Measurements from ENCODE around the gene PNCK. TPM values are rescaled to one million over a fixed set of nuclear protein-coding genes. Genes with fewer than 3 reads are reported as not detected.

PNCK gene
- total RNA-seq (2021; ENCODE audit: unreplicated experiment) (0.84 TPM), Bru-seq, nascent RNA (not detected), BruChase-seq, experiment 1, labeled RNA remaining after a 6-hour chase (percentile 25 among the genes with signal in this experiment), BruChase-seq, experiment 2, labeled RNA remaining after a 2-hour chase (percentile 10 among the genes with signal in this experiment)
- polyA plus RNA-seq (2012) = 0.26 and 0.64 TPM in 2 replicates
- long read RNA-seq = 0 reads

- H3K4me2 ChIP-seq (ENCODE audit: low read length) = no peak within 1 kb of the TSS
- intact Hi-C loops (cut with micrococcal nuclease) = no loop called here
- H2AFZ ChIP-seq (ENCODE audit: low read depth, low read length, poor library complexity, severe bottlenecking) = no peak within 1 kb of the TSS
- POLR2A ChIA-PET = no interaction called here
- no peaks in the 10 kb centered on the region for H3K9me2 ChIP-seq (ENCODE audit: insufficient read depth)
- H3K27me3 ChIP-seq (ENCODE audit: insufficient read depth, low read length) = no peaks in the 10 kb centered on the region
- DNase-seq (ENCODE audit: low read depth, low spot score) (no peak), ATAC-seq (no peak)
- no peak within 1 kb of the TSS for H3K4me3 ChIP-seq (replicated peaks in 1 of 2; ENCODE audit: low read depth in 1 of 2, low read length in 2 of 2)
- H3K4me1 ChIP-seq (ENCODE audit: control insufficient read depth in 1 of 2, insufficient read depth in 2 of 2, low read length in 2 of 2) = no peaks in the 10 kb centered on the region
- no peaks in the 10 kb centered on the region for H3K36me3 ChIP-seq (ENCODE audit: control insufficient read depth in 1 of 2, insufficient read depth in 2 of 2, low read length in 2 of 2)
- CTCF ChIA-PET = no interaction called here
- no TSS peak for BruUV-seq (replicated peaks)
- no peaks in the 10 kb centered on the region for H3K9me3 ChIP-seq (ENCODE audit: control insufficient read depth in 1 of 2, insufficient read depth in 1 of 2, low read depth in 1 of 2, low read length in 2 of 2)
- no peak within 1 kb of the TSS for H3K27ac ChIP-seq (ENCODE audit: low read depth, low read length)
- H3K79me2 ChIP-seq (ENCODE audit: insufficient read depth, low read length) = no peaks in the 10 kb centered on the region
- H3K9ac ChIP-seq (ENCODE audit: low read length) = no peak within 1 kb of the TSS
- no peaks in the 10 kb centered on the region for H4K20me1 ChIP-seq (ENCODE audit: insufficient read depth)
- RAD21 ChIA-PET (ENCODE audit: low non-redundant PET in 1 of 2, low total read pairs in 2 of 2, uncharacterized antibody in 2 of 2, unreplicated experiment in 2 of 2) = no interaction called here
- no peak for TF ChIP-seq EGR1 (IDR thresholded peaks at IDR 0.05; ENCODE audit: low read depth)
- no peak for TF ChIP-seq CBX3 (IDR thresholded peaks at IDR 0.05; ENCODE audit: low read depth)
- TF ChIP-seq MAX (IDR thresholded peaks at IDR 0.05) = no peak
- no peak for TF ChIP-seq RAD21 (IDR thresholded peaks at IDR 0.05; ENCODE audit: low read depth)
- TF ChIP-seq ZFX (IDR thresholded peaks at IDR 0.05) = no peak
- TF ChIP-seq SIN3A (IDR thresholded peaks at IDR 0.05; ENCODE audit: low read depth) = no peak
- no peak for TF ChIP-seq CEBPB (IDR thresholded peaks at IDR 0.05; ENCODE audit: low read depth)
- TF ChIP-seq REST (IDR thresholded peaks at IDR 0.05; ENCODE audit: low read depth) = no peak
These were observed at the start of gene PNCK for GRCh38 chrX:153673428-153674218. Gene PNCK (minus strand): TSS chrX:153673813. CDS start chrX:153673076, 737 bp downstream.
